ENCODE data around the gene NR0B2. TPM values are rescaled to one million over a fixed set of nuclear protein-coding genes. Genes with fewer than 3 reads are reported as not detected.
"Not testable (repeated sequence)": the region's sequence is repeated elsewhere in the genome, so short reads cannot be mapped to it uniquely, and the experiment has no call there.

Gene NR0B2
- total RNA-seq, 2 experiments from 2014 or later, result not detected

- no peak overlapping the region for H3K4me2 ChIP-seq (ENCODE audit: low read length)
- H3K9me3 ChIP-seq (ENCODE audit: low read length), result no peaks in the 10 kb centered on the region
- H3K27ac ChIP-seq (ENCODE audit: low read depth, low read length, poor library complexity, severe bottlenecking), result no peak overlapping the region
- peaks cover 25% of the 10 kb centered on the region for H3K36me3 ChIP-seq (ENCODE audit: insufficient read depth, low read length)
- H3K79me2 ChIP-seq (ENCODE audit: insufficient read depth, low read depth, low read length), result no peaks in the 10 kb centered on the region
- ChIA-PET POLR2A (no interaction called here), CTCF (ENCODE audit: unreplicated experiment) (no interaction called here)
- no peak overlapping the region for H2AFZ ChIP-seq (ENCODE audit: low read length)
- H3K4me3 ChIP-seq (ENCODE audit: low read depth, low read length, poor library complexity, severe bottlenecking), result no peak overlapping the region
- no peaks in the 10 kb centered on the region for H4K20me1 ChIP-seq (ENCODE audit: insufficient read depth, low read length)
- BruUV-seq (replicated peaks), result no TSS peak
- intact Hi-C loops (cut with micrococcal nuclease; ENCODE audit: unreplicated experiment), result no loop called here
- no peak for DNase-seq (ENCODE audit: low spot score)
- no peak for TF ChIP-seq CTCF (conservative IDR thresholded peaks at IDR 0.05; ENCODE audit: low read length)
- no peaks in the 10 kb centered on the region for H3K4me1 ChIP-seq (ENCODE audit: insufficient read depth, low read length, poor library complexity, severe bottlenecking)
- no peaks in the 10 kb centered on the region for H3K9me2 ChIP-seq (ENCODE audit: insufficient read depth, low read length)
Observed at GRCh38 chr1:26949926-26950319, 36.1 kb upstream of the NR0B2 start.

GRCh38 chr1:26949266-26949925, 35.6 kb upstream of the NR0B2 start:
- no peaks in the 10 kb centered on the region for H3K9me2 ChIP-seq (ENCODE audit: insufficient read depth, low read length)
- DNase-seq (ENCODE audit: low spot score), result no peak
- no peak overlapping the region for H3K4me3 ChIP-seq (ENCODE audit: low read depth, low read length, poor library complexity, severe bottlenecking)
- TF ChIP-seq EZH2phosphoT487 (IDR thresholded peaks at IDR 0.05; ENCODE audit: borderline replicate concordance, low read depth, low read length), result no peak
- TF ChIP-seq CTCF (conservative IDR thresholded peaks at IDR 0.05; ENCODE audit: low read length), result no peak
- no TSS peak for BruUV-seq (replicated peaks)
- no peaks in the 10 kb centered on the region for H4K20me1 ChIP-seq (ENCODE audit: insufficient read depth, low read length)
- H3K4me1 ChIP-seq (ENCODE audit: insufficient read depth, low read length, poor library complexity, severe bottlenecking), result no peaks in the 10 kb centered on the region
- ChIA-PET POLR2A (no interaction called here), CTCF (ENCODE audit: unreplicated experiment) (no interaction called here)
- H3K36me3 ChIP-seq (ENCODE audit: insufficient read depth, low read length), result peaks cover 30% of the 10 kb centered on the region
- no peak overlapping the region for H2AFZ ChIP-seq (ENCODE audit: low read length)
- no peak overlapping the region for H3K4me2 ChIP-seq (ENCODE audit: low read length)
- H3K9me3 ChIP-seq (ENCODE audit: low read length), result no peaks in the 10 kb centered on the region
- no peaks in the 10 kb centered on the region for H3K79me2 ChIP-seq (ENCODE audit: insufficient read depth, low read depth, low read length)
- intact Hi-C loops (cut with micrococcal nuclease; ENCODE audit: unreplicated experiment), result no loop called here
- no peak overlapping the region for H3K27ac ChIP-seq (ENCODE audit: low read depth, low read length, poor library complexity, severe bottlenecking)

- H3K9me2 ChIP-seq (ENCODE audit: insufficient read depth, low read length); DNase-seq (ENCODE audit: low spot score); H3K27ac ChIP-seq (ENCODE audit: low read depth, low read length, poor library complexity, severe bottlenecking); H3K9me3 ChIP-seq (ENCODE audit: low read length); H3K4me2 ChIP-seq (ENCODE audit: low read length); CTCF ChIA-PET (ENCODE audit: unreplicated experiment); H4K20me1 ChIP-seq (ENCODE audit: insufficient read depth, low read length); BruUV-seq (replicated peaks); intact Hi-C loops (cut with micrococcal nuclease; ENCODE audit: unreplicated experiment); H3K4me3 ChIP-seq (ENCODE audit: low read depth, low read length, poor library complexity, severe bottlenecking); H2AFZ ChIP-seq (ENCODE audit: low read length); H3K4me1 ChIP-seq (ENCODE audit: insufficient read depth, low read length, poor library complexity, severe bottlenecking); H3K79me2 ChIP-seq (ENCODE audit: insufficient read depth, low read depth, low read length); POLR2A ChIA-PET: not testable (repeated sequence)
- peaks cover 36% of the 10 kb centered on the region for H3K36me3 ChIP-seq (ENCODE audit: insufficient read depth, low read length)
Observed at GRCh38 chr1:26948725-26949057, 34.9 kb upstream of the NR0B2 start.

All from OCI-LY7 (cell line).